ENCODE data around the gene PAM16.

PAM16 gene

DNA sequence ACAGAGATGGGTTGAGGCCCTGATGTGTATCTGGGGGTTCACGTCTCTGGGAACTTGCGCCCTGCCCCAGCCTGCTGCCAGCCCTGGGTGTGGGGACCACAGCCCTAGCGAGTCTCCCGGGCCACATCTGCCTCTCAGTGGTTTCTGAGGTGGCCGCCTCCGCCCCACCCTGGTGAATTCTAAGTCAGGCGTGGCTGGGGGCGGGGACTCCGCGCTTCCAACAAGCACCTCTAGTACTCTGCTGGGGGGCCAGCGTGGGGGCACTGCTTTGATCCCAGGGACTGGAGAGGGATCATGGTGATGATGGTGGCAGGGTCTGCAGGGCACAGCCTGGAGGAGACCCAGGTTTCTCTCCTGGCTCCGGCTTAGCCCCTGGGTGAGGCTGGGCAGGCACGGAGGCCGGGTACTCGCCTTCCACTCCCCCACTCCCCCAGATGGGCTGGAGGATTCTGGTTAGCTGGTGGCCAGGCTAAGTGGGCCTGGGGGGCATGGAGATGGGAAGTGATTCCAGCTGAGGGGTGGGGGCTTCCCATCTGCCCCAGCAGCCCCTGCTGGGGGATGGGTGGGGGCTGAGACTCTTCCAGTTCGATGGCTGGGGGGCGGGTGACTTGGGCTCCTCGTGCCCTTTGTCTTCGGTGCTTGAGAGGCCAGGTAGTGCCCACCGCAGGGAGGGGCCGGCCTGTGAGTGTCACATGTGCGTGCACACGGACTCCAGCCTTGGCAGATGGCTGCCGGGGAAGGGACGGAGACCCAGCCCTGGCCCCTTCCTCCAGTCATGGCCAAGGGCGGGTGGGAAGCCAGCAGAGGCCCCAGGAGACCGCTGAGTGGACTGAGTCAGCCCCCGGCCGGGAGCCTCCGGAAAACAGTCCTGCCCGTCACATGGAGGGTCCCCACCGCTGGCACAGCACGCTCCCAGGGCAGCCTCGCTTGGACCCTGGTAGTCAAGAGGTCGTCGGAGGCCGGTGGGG lies 31.4 kb downstream of the PAM16 start:
- DNase-seq (ENCODE audit: low read depth), result no peak

GRCh38 chr16:4318967-4319366 lies 32.2 kb downstream of the PAM16 start:
- no peak for DNase-seq (ENCODE audit: low read depth)

GRCh38 chr16:4318451-4318910 lies 32.6 kb downstream of the PAM16 start:
- DNase-seq (ENCODE audit: low read depth), result no peak

DNA sequence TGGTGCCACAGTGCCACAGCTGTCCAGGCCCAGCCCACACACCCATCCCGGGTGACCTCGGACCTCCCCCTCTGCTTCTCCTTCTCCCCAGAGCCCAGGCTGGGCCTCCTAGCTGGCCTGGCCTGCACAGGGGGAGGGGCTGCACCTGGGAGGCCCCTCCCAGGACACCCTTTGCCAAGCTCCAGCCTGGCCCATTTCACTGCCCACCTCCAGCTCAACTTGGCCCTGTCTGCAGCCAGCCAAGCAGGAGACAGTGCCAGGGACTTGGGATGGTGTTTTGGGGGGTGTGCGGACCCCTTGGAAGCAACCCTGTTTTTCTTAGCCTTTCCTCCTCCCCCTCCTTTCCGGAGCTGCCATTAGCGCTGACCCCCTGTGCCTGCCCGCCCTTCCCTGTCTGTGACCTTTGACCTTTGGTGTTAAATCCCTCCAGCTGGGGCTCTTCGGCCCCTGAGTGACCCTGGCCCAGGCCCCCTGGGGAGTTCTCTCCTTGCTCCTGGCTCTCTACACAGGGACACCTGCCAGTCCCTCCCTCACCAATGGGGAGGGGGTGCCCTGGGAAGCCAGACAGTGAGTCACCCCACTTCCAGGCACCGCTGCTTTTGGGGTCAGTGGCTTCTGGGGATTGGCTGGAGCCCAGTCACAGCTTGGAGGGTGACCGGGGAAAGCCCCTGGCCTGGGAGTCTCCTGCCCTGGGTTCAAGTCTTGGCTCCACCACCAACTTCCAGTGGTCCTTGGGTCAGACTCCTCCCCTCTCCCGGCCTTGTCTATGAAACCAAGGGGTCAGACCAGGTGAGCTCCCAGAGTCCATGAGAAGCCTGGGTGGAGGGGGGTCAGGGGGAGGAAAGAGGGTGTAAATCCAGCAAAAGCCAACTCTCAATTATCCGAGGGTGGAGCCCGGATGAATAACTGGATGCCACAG lies 33.3 kb downstream of the PAM16 start:
- DNase-seq (ENCODE audit: low read depth), result no peak

DNA sequence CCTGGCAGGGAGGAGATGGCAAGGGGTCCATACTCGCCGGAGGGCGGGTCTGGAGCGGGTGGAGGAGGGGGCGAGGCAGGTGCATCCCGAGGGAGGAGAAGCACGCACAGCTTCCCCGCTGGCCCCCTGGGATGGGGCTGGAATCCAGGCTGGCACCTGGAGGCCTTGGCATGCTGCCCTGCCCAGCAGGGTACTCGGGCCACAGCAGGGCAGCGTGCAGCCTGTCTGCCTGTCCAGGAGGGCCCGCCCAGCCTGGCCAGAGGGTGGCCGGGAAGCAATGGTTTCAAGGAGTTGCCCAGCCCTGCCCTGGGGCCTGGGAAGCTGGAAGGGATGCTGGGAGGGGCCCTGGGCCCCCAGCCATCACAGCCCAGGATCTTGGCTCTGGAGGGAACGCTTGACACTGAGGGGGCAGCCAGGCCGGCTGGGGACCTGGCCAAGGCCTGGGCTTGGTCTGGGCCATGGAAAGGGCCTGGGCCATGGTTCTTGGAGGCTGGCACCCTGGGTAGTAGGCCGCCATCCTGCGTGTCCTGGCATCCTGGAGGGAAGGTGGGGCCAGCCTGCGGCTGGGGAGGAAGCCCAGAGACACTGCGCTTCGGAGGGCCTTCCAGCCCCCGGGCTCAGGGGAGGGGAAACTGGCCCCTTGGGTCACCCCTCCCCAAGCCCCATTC lies 34.1 kb downstream of the PAM16 start:
- DNase-seq (ENCODE audit: low read depth), result no peak

- DNase-seq (ENCODE audit: low read depth), result no peak
These were observed 34.8 kb downstream of the PAM16 start for GRCh38 chr16:4316108-4316863.

DNA sequence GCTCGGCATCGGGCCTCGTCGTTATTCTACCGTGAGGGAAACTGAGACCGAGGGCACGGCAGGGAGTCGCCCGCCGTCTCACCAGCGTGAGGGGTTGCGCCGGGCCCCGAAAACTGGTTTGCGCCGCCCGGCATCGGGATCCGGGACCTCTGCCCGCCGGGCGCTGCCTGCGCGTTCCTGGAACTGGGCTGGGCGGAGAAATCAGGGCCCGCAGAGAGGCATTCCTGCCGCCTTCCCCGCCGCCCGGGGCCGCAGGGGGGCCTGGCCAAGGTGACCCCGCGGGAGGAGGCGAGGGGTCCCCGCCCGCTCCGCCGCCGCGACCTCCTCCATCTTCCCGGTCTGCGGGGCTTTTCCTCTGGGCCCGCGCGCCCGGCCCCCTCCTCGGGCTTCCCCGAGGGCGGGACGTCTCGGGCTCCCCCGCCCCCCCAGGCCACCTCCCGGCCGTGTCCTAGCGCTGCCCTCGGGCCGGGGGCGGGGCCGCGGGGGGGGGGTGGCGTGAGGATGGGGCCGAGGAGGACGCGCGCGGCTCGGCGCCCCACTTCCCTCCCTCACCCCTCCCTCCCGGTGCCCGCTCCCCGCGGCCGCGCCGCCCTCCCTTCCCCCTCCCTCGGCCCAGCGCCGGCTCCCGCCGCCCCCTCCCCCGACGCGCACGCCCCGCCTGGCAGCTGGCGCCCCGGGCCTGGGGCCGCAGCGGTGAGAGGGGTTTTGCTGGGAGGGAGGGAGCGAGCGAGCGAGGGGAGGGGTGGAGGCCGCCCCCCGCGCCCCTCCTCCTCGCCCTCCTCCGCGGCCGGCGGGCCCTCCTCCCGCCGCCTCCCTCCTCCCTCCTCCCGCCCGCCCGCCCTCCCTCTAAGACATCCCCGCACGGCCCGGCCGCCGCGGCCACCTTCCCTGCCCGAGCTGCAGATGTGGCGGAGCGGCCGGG lies 35.7 kb downstream of the PAM16 start, which contains the start of gene GLIS2:
Gene GLIS2, plus strand, starts transcription at position 882 of the 922 bp plus-strand sequence. CDS start 16,214 bp downstream, outside the sequence.
- DNase-seq (ENCODE audit: low read depth), result peak; percentile 56

DNA sequence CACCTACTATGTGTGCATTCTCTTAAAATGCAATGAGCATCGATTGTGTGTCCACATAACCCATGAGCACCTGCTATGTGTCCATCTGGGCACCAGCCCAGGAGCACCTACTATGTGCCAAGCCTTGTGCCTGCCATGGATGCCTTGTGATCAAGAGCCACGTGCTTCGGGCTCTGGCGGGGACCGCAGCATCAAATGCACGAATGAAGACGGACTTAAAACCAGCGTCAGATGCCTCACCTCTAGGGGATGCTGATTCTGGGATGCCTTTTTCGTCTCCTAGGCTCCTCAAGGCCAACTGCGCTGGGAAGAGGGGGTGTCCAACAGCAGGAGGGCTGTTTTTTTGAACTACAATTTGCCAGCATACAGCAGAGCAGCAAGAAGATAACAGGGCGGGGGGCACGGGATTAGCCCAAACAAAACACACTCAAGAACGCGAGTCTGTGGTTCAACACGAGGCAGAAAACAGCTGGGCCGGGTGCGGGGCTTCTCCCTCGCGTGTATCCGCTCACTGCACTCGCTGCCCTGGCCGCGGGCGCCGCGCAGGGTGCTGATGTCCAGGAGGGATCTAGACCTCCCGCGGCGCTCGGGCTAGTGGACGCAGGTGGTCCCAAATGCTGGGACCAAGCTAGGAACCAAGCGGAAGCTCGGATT lies 36.5 kb downstream of the PAM16 start:
- DNase-seq (ENCODE audit: low read depth), result no peak

DNA sequence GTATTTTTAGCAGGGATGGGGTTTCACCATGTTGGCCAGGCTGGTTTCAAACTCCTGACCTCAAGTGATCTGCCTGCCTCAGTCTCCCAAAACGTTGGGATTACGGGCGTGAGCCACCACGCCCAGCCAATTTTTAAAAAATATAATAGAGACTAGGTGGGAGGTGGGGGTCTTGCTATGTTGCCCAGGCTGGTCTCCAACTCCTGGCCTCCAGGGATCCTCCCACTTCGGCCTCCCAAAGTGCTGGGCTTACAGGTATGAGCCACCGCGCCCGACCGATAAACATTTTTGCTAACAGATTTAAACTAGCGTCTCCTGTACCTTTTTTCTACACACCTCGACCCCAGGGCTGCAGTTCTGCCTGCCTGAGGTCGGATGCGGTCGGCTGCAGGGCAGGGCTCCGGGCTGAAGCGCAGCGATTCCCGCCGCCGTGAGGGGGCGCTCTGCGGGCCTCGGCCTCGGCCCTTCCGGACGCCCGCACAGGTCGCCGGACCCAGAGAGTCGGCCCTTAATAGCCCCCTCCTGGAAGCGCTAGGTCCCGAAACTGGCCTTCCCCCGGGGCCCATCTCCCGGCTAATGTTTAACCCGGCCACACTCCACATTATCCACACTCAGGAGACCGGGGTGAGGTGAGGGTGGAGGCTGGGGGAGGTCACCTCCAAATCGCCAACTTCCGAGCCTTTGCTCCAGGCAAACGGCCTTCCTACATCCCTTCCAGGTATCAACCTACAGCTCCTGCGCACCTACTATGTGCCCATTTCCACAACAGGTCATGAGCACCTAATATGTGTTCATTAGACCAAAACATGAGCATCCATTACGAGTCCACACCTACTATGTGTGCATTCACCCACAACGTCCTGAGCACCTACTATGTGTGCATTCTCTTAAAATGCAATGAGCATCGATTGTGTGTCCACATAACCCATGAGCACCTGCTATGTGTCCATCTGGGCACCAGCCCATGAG lies 37.3 kb downstream of the PAM16 start:
- DNase-seq (ENCODE audit: low read depth), result no peak

DNA sequence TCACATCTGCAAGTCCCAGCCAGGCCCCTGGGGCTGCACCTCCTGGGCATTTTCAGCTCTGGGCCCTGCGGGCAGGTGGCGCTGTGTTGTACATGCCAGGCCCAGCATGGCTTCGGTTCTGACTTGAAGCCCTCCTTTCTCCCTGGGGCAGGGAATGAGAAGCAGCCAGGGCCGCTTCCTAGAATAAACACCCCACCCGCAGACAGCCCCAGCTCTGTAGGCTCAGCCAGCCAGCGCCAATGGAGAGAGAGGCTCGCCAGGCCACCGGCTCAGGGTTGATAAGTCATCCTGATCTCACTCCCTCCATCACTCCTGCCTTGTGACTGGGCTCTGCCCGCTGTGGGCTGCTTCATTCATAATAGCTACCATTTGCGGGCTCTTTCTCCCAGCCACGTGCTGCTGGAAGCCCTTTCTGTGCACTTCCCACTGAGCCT lies 41.3 kb downstream of the PAM16 start:
- no peak for DNase-seq (ENCODE audit: low read depth)

- no peak for DNase-seq (ENCODE audit: low read depth)
These were observed 41.9 kb downstream of the PAM16 start for GRCh38 chr16:4309102-4309832.

- peak; percentile 89 for DNase-seq (ENCODE audit: low read depth)
These were observed 43.7 kb downstream of the PAM16 start for GRCh38 chr16:4307215-4308037.

DNA sequence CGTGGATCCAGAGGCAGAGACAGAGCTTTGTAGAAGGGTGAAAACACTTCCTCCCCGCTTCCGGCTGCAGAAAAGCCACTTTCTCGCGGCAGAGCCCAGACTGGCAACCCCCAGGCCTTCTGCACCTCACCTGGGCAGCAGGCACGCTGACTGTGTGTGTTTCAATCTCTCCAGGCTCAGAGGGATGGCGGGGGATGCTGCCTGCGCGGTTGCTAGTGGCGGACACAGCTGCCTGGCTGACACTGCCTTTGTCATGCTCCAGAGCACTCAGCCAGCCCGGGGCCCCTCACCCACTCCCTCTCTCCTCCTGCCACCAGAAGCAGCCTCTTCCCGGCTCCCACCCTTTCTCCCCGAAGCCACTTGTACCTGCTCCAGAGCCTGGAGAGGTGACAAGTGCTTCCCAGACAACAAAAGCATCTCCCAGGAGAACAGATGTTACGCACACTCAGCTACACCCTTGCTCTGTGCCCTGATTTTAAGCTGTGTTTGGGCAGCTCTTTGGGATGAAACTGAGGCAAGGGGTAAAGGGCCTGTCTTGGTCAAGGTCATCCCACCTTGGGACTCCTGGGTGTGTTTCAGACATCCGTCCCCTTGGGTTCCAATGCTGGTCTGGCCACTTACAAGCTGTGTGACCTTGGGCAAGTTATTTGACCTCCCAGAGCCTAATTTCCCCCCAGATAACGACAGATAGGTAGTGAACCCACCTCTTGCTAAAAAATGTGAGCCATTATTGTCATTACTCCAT lies 44.5 kb downstream of the PAM16 start:
- no peak for DNase-seq (ENCODE audit: low read depth)

DNA sequence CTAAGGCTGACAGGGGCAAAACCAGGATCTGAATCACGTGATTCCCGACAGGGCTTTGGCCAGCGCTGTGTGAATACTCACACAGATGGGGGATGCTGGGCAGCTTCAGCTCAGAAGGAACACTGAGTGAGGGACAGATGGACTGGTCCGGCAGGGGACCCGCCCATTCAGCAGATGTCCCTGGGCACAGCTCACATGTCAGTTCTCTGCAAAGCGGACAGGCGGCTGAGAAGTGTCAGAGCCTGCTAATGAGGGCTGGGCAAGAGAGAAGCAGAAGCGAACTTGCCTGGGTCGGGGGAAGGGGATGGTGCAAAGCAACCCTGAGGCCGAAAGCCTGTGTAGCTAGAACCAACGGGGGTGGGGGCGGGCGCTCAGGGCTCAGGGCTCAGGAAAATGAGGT lies 47.1 kb downstream of the PAM16 start:
- no peak for DNase-seq (ENCODE audit: low read depth)

GRCh38 chr16:4301968-4302367 lies 49.2 kb downstream of the PAM16 start:
- DNase-seq (ENCODE audit: low read depth), result no peak

DNA sequence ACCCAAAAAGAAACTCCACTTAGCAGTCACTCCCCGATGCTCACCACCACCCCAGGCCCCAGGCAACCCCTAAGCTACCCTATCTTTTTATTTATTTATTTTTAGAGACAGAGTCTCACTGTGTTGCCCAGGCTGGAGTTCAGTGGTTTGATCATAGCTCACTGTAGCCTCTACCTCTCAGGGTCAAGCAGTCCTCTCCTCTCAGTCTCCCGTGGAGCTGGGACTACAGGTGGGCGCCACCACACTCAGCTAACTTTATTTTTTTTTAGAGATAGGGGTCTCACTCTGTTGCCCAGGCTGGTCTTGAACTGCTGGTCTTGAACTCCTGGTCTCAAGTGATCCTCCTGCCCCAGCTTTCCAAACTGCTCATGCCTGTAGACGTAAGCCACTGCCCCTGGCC lies 49.9 kb downstream of the PAM16 start:
- DNase-seq (ENCODE audit: low read depth), result no peak

Measured in GM04504 (cell line).